NCI-H446 treated with DMSO at 0.1 percent for 48 hours (cell line): ENCODE data around the gene MAPRE2.
A peak's percentile ranks its signal among the peaks of the same experiment; 100 is the strongest.

ENCODE experiments used
- DNase-seq: peaks from one replicate; lab custom pipeline; 2025; lab: John Stamatoyannopoulos, UW

The MAPRE2 gene

GRCh38 chr18:35183886-35184285 lies 142.7 kb downstream of the MAPRE2 start:
- no peak for DNase-seq

- DNase-seq = no peak
Observed at GRCh38 chr18:35185771-35186170, 144.6 kb downstream of the MAPRE2 start.

GRCh38 chr18:35186291-35187034 lies 145.2 kb downstream of the MAPRE2 start:
- DNase-seq = no peak

- peak; percentile 3 for DNase-seq
Observed at GRCh38 chr18:35189510-35189909, 148.3 kb downstream of the MAPRE2 start.

GRCh38 chr18:35190948-35191697 lies 149.9 kb downstream of the MAPRE2 start:
- DNase-seq = no peak

- DNase-seq = no peak
Observed at GRCh38 chr18:35191698-35192025, 150.4 kb downstream of the MAPRE2 start.

- peak; percentile 45 for DNase-seq
Observed at GRCh38 chr18:35192415-35192814, 151.2 kb downstream of the MAPRE2 start.
